Fibroblast of skin of abdomen (primary cell): Measurements from ENCODE around the gene TFR2.

Experiments used
- DNase-seq: peaks from one replicate; pipeline ENCODE4 v3.0.0-alpha.2; 2013

Gene TFR2

GRCh38 chr7:100612730-100613390, 28.5 kb downstream of the TFR2 start:
- no peak for DNase-seq

GRCh38 chr7:100611983-100612729, 29.2 kb downstream of the TFR2 start, which contains the start of gene MOSPD3:
TSS of gene MOSPD3 (plus strand) at chr7:100612540. CDS start at chr7:100612792, 252 bp downstream.
- peak; percentile 99 for DNase-seq

- no peak for DNase-seq
Observed at GRCh38 chr7:100609958-100610357, 31.4 kb downstream of the TFR2 start.

GRCh38 chr7:100607111-100607510, 34.2 kb downstream of the TFR2 start:
- no peak for DNase-seq

GRCh38 chr7:100606313-100606712, 35.0 kb downstream of the TFR2 start:
- no peak for DNase-seq

GRCh38 chr7:100604976-100605911, 36.1 kb downstream of the TFR2 start:
- no peak for DNase-seq

- DNase-seq = peak; percentile 86
Observed at GRCh38 chr7:100604028-100604975, 37.0 kb downstream of the TFR2 start.

- DNase-seq = peak; percentile 52
Observed at GRCh38 chr7:100603726-100604027, 37.7 kb downstream of the TFR2 start.

- DNase-seq = peak; percentile 97
Observed at GRCh38 chr7:100602889-100603725, 38.2 kb downstream of the TFR2 start.

GRCh38 chr7:100600730-100601038, 40.7 kb downstream of the TFR2 start:
- DNase-seq = no peak

GRCh38 chr7:100599911-100600729, 41.2 kb downstream of the TFR2 start:
- DNase-seq = no peak

GRCh38 chr7:100598425-100598824, 42.9 kb downstream of the TFR2 start:
- no peak for DNase-seq

GRCh38 chr7:100595188-100595587, 46.2 kb downstream of the TFR2 start:
- no peak for DNase-seq

- no peak for DNase-seq
Observed at GRCh38 chr7:100591596-100591995, 49.8 kb downstream of the TFR2 start.

- no peak for DNase-seq
Observed at GRCh38 chr7:100590077-100590737, 51.1 kb downstream of the TFR2 start.

GRCh38 chr7:100589341-100589947, 51.9 kb downstream of the TFR2 start:
- no peak for DNase-seq

GRCh38 chr7:100588438-100588837, 52.9 kb downstream of the TFR2 start:
- no peak for DNase-seq

- peak; percentile 100 for DNase-seq
Observed at GRCh38 chr7:100586266-100587025, 54.9 kb downstream of the TFR2 start, which contains the start of gene FBXO24. TSS of gene FBXO24 (plus strand) at chr7:100586328. CDS start at chr7:100586626, 298 bp downstream.
